ENCODE measurements around the gene OR11A1. TPM values are rescaled to one million over a fixed set of nuclear protein-coding genes. Genes with fewer than 3 reads are reported as not detected.

The OR11A1 gene
- total RNA-seq, 1 donor from 2014 or later = not detected

DNA sequence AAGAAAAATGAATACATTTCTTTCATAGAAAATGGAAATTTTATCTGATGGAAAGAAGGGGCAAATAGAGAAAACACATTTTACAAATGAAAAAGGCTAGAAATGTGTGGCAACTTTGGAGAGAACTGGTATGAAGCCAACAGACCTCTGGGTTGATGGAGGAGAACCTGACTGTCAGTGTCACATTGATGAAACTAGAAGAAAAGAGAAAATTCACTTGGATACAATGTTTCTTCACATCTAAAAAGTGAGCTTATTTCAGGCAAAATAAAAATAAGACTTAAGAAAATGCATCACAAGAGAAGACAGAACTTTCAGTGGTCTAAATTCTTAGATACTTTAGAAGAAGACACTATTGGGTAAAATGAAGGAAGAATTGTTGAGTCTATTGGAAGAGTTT is 61.5 kb downstream of the OR11A1 start, which contains the start of gene OR12D2:
OR12D2 (plus strand) TSS at position 301 of the 400 bp plus-strand sequence. CDS start 1,069 bp downstream, outside the sequence.
- no peaks in the 10 kb centered on the region for H3K4me1 Mint-ChIP-seq (ENCODE audit: low read depth)
- H3K27ac Mint-ChIP-seq = no peak within 1 kb of the TSS
- H3K36me3 Mint-ChIP-seq (ENCODE audit: insufficient read depth) = no peaks in the 10 kb centered on the region
- no peak for DNase-seq (ENCODE audit: low spot score, unreplicated experiment)
- no peaks in the 10 kb centered on the region for H3K9me3 Mint-ChIP-seq (ENCODE audit: low read depth)
- peaks cover 17% of the 10 kb centered on the region for H3K27me3 Mint-ChIP-seq
- no peak within 1 kb of the TSS for H3K4me3 Mint-ChIP-seq (ENCODE audit: low read depth)
- TF ChIP-seq, protein P1, sequence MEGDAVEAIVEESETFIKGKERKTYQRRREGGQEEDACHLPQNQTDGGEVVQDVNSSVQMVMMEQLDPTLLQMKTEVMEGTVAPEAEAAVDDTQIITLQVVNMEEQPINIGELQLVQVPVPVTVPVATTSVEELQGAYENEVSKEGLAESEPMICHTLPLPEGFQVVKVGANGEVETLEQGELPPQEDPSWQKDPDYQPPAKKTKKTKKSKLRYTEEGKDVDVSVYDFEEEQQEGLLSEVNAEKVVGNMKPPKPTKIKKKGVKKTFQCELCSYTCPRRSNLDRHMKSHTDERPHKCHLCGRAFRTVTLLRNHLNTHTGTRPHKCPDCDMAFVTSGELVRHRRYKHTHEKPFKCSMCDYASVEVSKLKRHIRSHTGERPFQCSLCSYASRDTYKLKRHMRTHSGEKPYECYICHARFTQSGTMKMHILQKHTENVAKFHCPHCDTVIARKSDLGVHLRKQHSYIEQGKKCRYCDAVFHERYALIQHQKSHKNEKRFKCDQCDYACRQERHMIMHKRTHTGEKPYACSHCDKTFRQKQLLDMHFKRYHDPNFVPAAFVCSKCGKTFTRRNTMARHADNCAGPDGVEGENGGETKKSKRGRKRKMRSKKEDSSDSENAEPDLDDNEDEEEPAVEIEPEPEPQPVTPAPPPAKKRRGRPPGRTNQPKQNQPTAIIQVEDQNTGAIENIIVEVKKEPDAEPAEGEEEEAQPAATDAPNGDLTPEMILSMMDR (IDR thresholded peaks at IDR 0.05; ENCODE audit: unreplicated experiment) = no peak

DNA sequence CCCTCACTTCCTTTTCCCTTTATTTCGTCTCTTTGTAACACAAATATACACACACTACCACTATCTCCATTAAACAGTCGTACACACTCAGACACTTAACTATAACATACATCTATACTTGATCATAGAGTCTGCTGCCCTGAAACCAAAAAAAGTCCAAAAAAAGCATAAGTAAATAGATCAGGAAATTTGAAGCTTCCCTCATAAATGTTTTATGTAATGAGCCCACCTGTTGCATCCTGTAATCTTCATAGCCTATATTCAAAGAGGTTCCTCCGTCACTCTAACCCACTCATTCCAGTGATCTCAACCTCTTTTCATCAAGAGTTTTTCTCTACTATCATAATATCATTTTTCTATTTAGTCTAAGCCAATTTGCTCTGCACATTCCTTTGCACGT is 68.3 kb downstream of the OR11A1 start:
- Mint-ChIP-seq H3K4me3 (ENCODE audit: low read depth) (no peak overlapping the region), H3K36me3 (ENCODE audit: insufficient read depth) (no peaks in the 10 kb centered on the region), H3K4me1 (ENCODE audit: low read depth) (no peaks in the 10 kb centered on the region), H3K9me3 (ENCODE audit: low read depth) (no peaks in the 10 kb centered on the region), H3K27me3 (peaks cover 15% of the 10 kb centered on the region), H3K27ac (no peak overlapping the region)
- no peak for DNase-seq (ENCODE audit: low spot score, unreplicated experiment)
- TF ChIP-seq, protein P1 (IDR thresholded peaks at IDR 0.05; ENCODE audit: unreplicated experiment) = no peak

DNA sequence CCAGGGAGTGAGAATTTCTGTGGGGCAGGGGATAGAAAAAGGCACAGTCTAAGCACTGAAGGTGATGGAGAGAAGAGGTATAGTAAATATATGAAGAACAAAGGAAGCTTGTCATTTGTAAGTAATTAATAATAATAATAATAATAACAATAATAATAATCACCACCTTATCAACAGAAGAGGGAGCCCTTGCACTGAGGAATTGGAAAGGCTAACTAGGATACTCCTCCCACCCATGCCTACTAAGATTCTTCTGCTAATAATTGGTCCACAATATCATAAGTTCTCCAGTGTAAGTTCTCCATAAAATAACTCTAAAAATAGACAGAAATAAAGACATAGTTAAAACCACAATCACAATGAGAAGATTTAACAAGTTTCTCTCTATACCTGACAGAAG is 80.9 kb downstream of the OR11A1 start:
- Mint-ChIP-seq H3K4me1 (ENCODE audit: low read depth) (no peaks in the 10 kb centered on the region), H3K4me3 (ENCODE audit: low read depth) (no peak overlapping the region), H3K9me3 (ENCODE audit: low read depth) (no peaks in the 10 kb centered on the region), H3K36me3 (ENCODE audit: insufficient read depth) (no peaks in the 10 kb centered on the region), H3K27me3 (no peaks in the 10 kb centered on the region), H3K27ac (no peak overlapping the region)
- TF ChIP-seq, protein P1 (IDR thresholded peaks at IDR 0.05; ENCODE audit: unreplicated experiment) = peak; percentile 24
- no peak for DNase-seq (ENCODE audit: low spot score, unreplicated experiment)

Other genes with a start within 250 kb of the OR11A1 start
- not detected in 2 replicates for gene OR14J1, start 155.4 kb downstream of the OR11A1 start, total RNA-seq
- gene OR5V1, start 88.2 kb downstream of the OR11A1 start, total RNA-seq = not detected in 2 replicates
- not detected in 2 replicates for gene OR12D3, start 81.8 kb downstream of the OR11A1 start, total RNA-seq
- not detected in 2 replicates for gene OR12D2, start 61.4 kb downstream of the OR11A1 start, total RNA-seq
- not detected in 2 replicates for gene OR12D1, start 42.1 kb downstream of the OR11A1 start, total RNA-seq
- gene OR10C1, start 17.8 kb downstream of the OR11A1 start, total RNA-seq = not detected in 2 replicates
- not detected in 2 replicates for gene OR2H1, start 84 bp upstream of the OR11A1 start, total RNA-seq
- not detected in 2 replicates for gene MAS1L, start 30.9 kb upstream of the OR11A1 start, total RNA-seq
- 1.9 and 2.6 TPM in 2 replicates for gene UBD, start 102.7 kb upstream of the OR11A1 start, total RNA-seq
- not detected in 2 replicates for gene OR2H2, start 128.1 kb upstream of the OR11A1 start, total RNA-seq
- 120 and 127 TPM in 2 replicates for gene GABBR1, start 176.1 kb upstream of the OR11A1 start, total RNA-seq
- gene MOG, start 200.0 kb upstream of the OR11A1 start, total RNA-seq = not detected in 2 replicates
- 0.14 TPM in 1 of 2 replicates, not detected in the other for gene ZFP57, start 224.1 kb upstream of the OR11A1 start, total RNA-seq

Data from progenitor cell of endocrine pancreas (in vitro differentiated cells).